Stimulated activated CD8-positive, alpha-beta memory T cell treated with anti-CD3 and anti-CD28 coated beads, Interleukin-12 subunit alpha, Interleukin-12 subunit beta, amount 100 ng/mL, for 1 hour (primary cell): ENCODE data around the gene HDLBP.
"Not testable (repeated sequence)": the region's sequence is repeated elsewhere in the genome, so short reads cannot be mapped to it uniquely, and the experiment has no call there.

Experiments used
- DNase-seq: peaks from one replicate; pipeline ENCODE4 v3.0.0-alpha.2; 2020; ENCODE audit warnings: low read depth

The HDLBP gene

DNA sequence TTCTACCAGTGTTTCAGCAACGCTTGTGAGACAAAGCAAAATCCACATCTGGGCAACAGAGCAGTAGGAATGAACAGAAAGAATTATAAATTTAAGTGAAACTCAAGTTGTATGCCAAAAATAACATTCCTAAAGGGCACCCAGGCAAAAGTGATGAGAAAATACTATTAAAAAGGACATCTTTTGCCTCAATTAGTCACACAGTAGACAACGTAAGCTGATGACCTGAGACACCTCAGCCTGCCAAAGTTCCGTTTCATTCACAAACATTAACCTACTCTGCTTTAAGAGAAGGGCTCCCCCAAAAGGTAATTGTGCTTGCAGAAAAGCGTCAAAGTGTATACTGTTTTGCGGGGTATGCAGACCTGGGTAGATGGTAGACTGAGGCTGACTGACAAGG lies 7.2 kb downstream of the HDLBP start:
- no peak for DNase-seq

DNA sequence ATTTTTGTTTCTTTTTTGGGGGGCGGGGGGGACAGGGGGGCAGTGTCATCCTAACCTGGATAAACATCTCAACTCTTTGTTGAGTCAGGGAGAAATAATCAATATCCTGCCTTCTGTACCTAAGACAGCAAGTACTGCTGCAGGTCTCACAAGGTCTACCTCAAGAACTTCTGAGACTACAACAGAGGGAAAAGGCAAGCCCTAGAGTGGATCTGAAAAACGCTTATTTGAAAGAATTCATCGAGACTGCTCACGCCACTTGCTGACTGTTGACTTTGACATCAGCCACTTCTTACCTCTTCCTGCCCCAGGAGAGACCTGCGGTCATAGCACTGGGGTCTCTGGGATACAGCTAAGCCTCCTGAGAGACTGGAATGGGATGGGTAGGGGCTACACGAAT lies 8.4 kb downstream of the HDLBP start:
- no peak for DNase-seq

DNA sequence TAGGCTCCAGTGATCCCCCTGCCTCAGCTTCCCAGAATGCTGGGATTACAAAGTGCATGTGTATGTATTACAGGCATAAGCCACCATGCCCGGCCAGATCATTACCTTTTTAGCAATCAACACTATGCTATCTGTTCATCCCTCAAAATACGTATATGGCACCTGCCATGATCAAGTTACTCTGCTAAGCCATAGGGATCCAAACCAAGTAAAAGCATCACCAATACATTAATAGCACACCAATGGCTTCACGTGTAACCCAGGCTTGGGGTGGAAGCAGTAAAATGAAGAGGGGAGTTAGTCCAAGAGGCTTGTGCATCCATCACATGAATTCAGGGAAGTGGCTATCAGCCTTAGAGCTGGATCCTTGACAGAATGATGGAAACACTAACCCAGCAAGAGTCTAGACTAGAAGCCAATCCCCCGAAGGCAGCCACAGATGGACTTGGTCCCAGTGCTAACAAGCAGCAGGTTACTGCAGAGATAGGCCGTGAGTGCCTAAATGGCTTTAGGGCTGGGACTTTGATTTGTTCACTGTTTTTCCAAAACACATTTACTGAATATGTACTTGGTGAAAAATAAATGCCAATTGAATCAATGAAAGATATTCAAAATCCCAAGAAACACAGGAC lies 11.3 kb downstream of the HDLBP start:
- DNase-seq = no peak

DNA sequence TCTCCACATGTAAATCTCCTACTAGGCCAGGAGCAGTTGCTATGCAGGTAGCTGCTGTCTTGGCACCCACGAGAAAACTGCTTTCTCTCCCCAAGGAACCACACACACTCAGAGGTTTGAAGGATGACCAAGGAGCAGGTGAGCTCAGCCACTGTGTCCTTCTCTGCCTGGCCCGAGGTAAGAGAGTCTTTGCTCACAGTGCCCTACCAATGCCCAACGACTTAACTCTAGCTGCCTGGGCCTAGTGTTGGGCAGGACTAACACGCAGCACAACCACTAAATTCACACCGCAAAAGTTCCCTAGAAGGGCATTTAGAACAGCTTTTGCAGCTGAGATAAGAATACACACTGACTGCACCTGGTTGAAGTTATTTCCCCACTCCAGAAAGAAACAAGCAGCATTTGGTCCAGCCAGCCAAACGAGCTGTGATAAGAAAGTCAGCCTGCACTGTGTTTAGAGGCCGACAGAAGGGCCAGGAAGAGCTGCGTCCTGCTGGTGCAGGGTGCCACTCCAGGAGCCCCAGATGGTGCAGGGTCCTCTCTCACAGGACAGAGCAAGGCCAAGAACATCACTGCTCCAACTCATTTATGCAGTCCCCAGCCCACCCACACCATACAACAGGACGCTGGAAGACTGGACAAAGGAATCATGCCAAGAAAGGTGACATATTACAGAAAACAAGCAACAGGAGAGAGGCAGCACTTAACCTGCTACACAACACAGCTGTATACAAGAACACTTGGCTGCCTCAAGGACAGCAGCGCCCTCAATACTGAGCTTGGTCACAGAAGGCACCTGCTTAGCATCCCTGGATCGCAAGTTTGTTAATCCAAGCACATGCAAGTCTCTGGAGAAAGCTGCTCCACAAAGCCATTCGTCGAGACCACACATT lies 12.5 kb downstream of the HDLBP start:
- no peak for DNase-seq

DNA sequence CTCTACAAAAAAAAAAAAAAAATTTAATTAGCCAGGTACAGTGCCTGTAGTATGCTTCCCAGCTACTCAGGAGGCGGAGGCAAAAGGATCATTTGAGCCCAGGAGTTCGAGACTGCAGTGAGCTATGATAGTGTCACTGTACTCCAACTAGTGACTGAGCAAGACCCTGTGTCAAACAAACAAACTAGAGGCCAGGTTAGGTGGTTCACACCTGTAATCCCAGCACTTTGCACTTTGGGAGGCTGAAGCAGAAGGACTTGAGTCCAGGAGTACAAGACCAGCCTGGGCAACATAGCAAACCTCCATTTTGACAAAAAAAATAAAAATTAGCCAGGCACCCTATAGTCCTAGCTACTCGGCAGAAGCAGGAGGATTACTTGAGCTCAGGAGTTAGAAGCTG lies 13.4 kb downstream of the HDLBP start:
- no peak for DNase-seq

DNA sequence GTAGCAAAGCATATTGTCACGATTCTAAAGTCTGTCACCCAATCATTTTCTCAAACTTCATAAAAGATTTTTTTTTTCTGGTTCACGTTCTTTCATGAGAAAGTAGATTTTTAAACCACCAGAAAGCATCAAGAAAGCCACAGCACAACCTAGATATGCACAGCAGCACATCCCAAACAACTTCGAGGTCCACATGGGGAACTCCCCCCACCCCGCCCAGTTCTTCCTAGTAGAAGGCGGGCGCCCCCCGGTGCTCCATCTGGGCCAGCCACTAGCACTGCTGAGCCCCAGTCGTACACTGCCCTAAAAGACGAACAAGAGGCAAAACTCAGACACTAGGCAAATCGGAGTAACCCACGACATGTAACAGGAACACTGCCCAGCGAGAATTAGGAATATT lies 15.5 kb downstream of the HDLBP start:
- no peak for DNase-seq

DNA sequence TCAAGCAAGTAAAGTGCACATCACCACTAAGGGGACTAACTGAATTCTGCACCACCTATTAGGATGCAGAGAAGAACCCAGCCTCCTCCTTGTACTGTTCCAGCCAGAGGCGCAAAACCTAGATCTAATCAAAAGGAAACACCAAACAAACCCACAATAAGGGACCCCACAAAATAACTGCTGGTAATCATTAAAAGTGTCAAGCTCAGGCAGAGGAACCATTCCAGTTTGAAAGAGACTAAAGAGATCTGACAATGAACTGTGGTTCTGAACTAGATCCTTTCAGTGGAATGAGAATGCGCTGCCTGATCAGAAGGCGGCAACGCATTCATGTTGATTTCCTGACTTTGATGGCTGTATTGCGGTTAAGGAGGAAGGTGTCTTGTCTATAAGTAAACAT lies 16.8 kb downstream of the HDLBP start:
- no peak for DNase-seq

DNA sequence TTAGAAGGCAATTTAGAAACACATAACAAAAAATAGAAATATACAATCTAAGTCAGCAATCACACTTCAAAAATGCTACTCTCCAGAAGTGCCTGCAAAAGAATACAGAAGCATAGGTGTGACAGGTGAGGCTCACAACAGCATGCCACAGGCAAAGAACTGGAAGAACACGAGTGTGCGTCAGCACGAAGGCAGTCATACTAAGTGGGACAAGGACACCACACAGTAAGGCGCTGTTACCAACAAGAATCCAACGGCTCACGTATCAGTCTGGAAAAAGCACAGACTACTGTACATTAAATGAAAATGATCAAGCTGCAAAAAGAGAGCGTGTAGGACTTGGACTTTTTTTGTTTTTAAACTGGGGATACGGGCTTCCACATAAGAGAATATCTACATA lies 18.7 kb downstream of the HDLBP start:
- DNase-seq = no peak

DNA sequence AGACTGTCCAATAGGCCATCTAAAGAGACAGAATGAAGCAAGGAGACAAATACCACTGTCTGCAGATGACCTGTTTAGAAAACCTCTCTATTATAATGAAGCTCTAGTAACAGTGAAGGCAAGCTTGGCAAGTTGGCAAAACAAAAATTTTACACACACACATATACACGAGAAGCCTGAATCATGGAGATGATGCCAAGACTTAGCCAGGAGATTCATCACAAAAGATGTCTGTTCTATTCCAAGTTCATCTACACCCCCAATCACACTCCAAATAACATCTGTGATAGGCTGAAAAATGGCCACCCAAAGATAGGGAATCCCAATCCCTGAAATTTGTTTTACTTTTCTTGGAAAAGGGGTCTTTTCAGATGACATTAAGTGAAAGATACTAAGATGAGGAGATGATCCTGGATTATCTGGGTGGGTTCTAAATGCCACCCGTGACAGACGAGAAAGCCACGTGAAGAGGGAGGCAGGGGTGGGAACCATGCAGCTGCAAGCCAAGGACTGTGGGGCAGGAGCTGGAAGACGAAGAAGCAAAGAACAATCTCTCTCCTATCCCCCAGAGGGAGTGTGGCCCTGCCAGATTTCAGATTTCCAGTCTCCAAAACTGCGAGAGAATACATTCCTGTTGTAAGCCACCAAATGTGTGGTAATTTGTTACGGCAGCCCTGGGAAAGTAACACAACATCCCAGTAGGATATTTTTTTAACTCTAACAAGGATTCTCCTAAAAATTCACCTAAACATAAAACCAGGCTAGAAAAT lies 20.0 kb downstream of the HDLBP start:
- DNase-seq = no peak

DNA sequence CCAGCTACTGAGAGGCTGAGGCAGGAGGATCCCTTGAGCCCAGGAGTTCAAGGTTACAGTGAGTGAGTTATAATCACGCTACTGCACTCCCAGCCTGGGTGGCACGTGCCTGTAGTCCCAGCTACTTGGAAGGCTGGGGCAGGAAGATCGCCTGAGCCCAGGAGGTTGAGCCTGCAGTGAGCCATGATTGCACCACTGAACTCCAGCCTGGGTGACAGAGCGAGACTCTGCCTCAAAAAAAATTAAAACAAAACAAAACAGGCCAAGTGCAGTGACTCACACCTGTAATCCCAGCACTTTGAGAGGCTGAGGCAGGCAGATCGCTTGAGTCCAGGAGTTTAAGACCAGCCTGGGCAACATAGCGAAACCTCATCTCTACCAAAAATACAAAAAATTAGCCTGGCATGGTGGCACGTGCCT lies 22.1 kb downstream of the HDLBP start:
- DNase-seq = not testable (repeated sequence)

DNA sequence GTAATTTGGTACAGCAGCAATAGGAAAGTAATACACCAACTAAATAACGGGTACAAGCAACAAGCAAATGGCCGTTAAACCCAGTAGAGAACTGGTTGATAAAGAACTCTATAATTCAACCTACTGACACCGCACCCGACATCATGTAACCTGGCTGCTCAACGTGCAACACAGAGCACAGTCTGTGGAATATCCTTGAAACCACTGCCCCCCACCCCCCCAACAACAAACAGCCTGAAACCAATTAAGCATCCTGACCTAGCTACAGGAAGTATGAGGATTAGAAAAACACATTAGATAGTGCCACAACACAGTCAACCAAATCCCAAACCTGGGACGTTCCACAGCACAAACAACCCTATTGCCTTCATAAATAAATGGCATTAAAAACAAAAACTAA lies 23.5 kb downstream of the HDLBP start:
- no peak for DNase-seq

DNA sequence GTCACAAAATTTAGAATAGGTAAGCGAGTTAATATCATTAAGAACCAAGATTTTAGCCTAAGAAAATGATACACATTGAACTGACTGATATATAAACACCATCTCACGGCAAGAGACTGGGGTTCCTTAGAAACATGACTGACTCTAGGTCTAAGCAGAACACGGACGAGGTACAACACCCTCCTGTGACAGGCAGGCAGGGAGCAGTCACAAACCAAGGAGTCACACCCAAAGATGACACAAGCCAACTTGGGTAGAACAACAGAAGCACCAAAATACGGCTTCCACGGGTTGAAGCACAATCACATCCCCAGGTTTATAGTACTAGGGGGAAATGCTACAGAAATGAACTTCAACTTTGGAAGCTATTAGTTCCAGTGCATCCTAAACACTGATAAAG lies 24.3 kb downstream of the HDLBP start:
- DNase-seq = no peak

DNA sequence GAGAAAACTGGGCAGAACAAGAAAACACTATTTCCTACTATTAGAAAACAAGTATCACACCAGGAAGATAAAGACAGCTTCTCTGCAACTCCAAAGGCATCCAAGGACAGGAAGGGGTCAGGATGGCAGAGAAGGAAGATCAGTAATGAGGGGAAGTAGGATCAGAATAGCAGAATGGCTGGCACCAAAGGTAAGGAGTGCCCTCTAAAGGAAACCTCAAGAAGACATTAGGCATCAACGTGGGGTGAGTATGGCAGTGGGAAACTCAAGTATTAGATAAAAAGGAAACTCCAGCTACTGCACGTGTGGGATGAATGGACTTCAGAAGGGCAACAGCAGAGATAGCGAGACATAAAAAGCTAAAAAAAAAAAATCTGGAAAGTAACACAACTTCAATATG lies 25.9 kb downstream of the HDLBP start:
- no peak for DNase-seq

DNA sequence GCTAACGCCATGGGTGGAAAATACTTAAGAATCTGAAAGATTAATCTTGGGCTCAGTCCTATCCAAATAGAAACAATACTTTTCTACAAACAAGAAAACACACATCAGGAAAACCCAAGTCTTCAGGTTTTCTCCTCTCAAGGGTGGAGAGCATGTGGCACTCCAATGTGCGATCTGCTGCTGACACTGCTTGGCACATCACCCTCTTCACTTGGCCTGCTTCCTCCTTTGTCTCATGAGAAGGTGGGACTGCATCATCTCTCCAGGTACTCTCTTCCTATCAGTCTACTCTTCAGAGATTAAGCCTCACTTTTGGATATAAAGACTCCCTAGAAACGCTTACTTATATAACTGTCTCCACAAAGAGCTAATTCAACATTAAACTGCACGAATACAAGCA lies 26.4 kb downstream of the HDLBP start:
- DNase-seq = no peak

DNA sequence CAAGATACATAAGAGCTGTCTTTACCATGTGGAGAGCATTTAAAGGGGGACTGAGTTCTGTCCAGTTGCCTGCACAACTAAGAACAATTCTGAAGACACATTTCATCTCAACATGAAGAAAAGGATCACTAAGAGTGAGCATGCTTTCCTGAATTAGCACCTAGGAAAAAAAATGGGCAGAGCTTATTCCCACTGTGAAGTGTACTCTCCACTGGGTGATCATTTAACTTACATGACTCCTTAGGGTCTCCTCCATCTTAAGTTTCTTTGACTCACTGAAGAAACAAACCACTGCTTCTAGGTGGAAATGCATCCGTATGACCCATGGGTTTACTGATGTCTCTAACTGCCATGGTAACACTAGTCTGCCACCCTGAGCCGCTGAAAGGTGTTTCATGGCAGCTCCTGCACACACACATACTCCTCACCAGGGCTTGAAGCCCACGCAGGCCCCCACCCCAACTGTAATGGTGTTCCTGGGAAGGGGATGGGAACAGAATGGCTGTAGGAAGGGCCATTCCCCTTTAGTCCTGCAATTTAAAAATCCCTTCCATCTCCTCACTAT lies 27.1 kb downstream of the HDLBP start:
- DNase-seq = no peak

DNA sequence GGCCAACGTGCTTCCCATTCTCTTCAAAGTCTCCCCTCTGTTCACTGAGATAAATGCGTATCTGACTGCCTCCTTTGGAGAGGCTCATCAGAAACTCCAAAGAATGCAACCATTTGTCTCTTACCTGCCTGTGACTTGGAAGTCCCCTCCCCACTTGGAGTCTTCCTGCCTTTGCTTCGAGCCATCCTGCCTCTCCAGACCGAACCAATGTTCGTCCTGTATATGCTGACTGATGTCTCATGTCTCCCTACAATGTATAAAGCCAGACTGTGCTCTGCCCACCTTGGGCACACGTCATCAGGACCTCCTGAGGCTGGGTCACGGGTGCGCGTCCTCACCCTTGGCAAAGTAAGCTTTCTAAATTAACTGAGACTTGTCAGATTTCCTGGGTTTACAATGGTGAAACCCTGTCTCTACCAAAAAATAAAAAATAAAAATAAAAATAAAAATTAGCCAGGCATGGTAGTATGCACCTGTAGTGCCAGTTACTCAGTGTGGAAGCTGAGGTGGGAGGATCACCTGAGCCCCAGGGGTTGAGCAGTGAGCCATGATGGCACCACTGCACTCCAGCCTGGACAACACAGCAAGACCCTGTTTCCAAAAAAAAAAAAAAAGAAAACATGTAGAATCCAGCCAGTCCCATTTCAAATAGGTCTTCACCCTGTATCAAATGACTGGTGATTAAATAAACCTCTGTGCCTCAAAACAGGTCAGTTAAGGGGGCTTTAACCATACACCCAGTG lies 29.0 kb downstream of the HDLBP start:
- DNase-seq = no peak

DNA sequence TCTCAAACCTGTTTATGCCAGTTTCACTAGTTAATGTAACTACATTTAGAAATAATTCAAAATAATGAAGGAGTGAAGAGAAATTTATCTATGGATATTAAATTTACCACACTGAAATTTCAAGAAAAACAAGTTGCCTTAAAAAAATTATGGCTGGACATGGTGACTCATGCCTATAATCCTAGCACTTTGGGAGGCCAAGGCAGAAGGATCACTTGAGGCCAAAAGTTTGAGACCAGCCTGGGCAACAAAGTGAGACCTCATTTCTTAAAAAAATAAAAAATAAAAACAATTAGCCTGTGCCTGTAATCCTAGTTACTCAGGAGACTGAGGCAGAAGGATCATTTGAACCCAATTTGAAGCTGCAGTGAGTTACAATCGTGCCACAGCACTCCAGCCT lies 29.9 kb downstream of the HDLBP start:
- no peak for DNase-seq

DNA sequence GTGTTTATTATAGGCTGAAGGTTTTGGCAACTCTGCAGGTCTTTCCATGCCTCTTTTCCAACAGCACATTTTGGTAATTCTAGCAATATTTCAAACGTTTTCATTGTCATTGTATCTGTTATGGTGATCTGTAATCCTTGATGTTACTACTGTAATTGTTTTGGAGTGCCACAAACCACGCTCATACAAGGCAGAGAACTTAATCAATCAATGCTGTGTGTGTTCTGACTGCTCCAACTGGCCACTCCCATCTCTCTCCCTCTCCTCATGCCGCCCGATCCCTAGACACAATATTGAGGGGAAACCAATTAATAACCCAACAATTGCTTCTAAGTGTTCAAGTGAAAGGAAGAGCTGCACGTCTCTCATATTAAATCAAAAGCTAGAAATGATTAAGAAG lies 32.9 kb downstream of the HDLBP start:
- no peak for DNase-seq

DNA sequence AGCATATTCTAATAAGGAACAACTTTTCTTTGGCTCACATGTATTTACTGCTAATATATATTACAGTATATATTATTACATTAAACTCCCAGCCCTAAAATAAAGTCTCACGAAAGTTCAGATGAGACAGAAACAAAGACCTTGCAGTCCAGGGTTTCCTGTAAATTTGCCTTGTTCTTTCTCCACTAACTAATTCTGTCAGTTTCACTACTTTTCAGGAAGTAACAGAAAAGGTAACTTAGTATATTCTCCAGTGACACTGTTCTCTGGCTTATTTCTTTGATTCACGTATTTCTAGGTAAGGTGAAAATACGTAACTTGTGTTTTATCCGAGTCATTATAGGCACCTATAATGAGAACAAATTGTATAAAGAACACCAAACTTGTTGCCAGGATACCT lies 35.2 kb downstream of the HDLBP start:
- DNase-seq = no peak

DNA sequence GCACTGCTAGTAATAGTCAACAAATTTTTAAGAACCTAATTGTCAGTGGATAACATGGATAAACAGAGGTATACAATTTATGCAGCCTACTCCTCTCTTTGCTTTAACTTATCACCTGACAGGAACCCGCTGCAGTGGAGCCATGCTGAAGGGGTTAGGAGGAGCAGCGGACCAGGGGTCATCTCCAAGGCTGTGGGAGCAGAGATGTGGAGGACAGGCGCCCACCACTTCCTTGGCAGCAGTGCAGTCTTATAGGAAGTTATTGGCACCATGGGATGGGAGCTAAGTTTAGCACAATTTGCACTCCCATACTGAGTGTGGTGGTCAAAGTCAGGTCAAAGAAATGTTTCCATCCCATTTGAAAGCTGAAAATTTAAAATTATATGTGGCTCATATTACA lies 35.6 kb downstream of the HDLBP start:
- DNase-seq = no peak

DNA sequence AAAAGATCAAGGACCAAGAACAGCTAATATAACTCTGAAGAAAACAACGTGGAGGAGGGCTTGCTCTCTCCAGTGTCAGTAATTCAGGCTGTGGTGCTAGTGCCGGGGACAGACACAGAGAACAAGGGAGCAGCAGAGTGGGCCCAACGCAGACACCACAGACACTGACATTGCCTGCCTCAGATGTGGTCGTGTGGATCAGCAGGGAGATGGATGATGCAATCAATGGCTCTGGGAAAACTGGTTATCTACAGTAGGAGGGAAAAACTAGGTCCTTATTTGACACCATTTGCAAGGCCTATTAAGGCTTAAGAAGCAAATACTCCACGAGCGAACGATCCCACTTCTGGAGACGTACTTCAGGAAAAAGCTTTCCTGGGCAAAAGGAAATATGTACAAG lies 36.1 kb downstream of the HDLBP start:
- DNase-seq = no peak

DNA sequence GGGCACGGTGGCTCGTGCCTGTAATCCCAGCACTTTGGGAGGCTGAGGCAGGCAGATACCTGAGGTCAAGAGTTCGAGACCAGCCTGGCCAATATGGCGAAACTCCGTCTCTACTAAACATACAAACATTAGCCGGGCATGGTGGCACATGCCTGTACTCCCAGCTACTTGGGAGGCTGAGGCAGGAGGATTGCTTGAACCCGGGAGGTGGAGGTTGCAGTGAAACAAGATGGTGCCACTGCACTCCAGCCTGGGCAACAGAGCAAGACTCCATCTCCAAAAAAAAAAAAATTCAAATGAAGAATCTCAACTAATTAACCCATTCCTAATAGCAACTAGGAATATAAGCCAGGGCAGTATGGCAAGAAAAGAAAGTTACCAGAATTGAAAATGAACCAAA lies 37.2 kb downstream of the HDLBP start:
- not testable (repeated sequence) for DNase-seq
